ENCODE results near the gene EDC3. TPM values are rescaled to one million over a fixed set of nuclear protein-coding genes. Genes with fewer than 3 reads are reported as not detected.

EDC3 gene
- total and polyA plus RNA-seq, 11 donors: 7.3 to 23.0 (median 16.5) TPM

- ATAC-seq: peak in 1 of 4 donors; percentile 36
- Histone ChIP-seq H3K4me1 (peaks cover 0 to 64% (median 40%) of the 10 kb centered on the region in 12 donors), H3K27ac (peak overlapping the region in 5 of 12 donors; percentile 3 to 56 (median 20)), H3K9me3 (no peaks in the 10 kb centered on the region), H3K36me3 (peaks cover 0 to 18% (median 3%) of the 10 kb centered on the region in 9 donors), H3K27me3 (no peaks in the 10 kb centered on the region), H3K4me3 (no peak overlapping the region)
- intact Hi-C loops (cut with DNase I): no loop called here
- DNase-seq: no peak
- no peak for TF ChIP-seq POLR2A (IDR thresholded peaks at IDR 0.05)
- TF ChIP-seq CTCF (IDR thresholded peaks at IDR 0.05): no peak
- WGBS, 4 donors: 41 to 67% (median 49%) methylated on average over 3 of the region's 3 CpGs
These were observed 44.5 kb downstream of the EDC3 start for GRCh38 chr15:74651242-74651741.

GRCh38 chr15:74648051-74648842 lies 47.6 kb downstream of the EDC3 start:
- no peak for DNase-seq
- intact Hi-C loops (cut with DNase I): loop anchor here in 1 of 10 donors (10.0 kb wide), 1 partner anchor 47 kb away; the partner anchor contains the start of gene EDC3
- Histone ChIP-seq H3K9me3 (no peaks in the 10 kb centered on the region), H3K36me3 (peaks cover 0 to 12% (median 1%) of the 10 kb centered on the region in 9 donors), H3K4me3 (no peak overlapping the region), H3K4me1 (peaks cover 0 to 46% (median 24%) of the 10 kb centered on the region in 12 donors), H3K27me3 (no peaks in the 10 kb centered on the region), H3K27ac (no peak overlapping the region)
- no peak for ATAC-seq
- WGBS, 4 donors: 69 to 75% (median 72%) methylated on average over 5 of the region's 5 CpGs
- TF ChIP-seq POLR2A (IDR thresholded peaks at IDR 0.05) (no peak), CTCF (IDR thresholded peaks at IDR 0.05) (no peak)

- no peak overlapping the region for H3K27ac ChIP-seq
- H3K4me3 ChIP-seq: no peak overlapping the region
- DNase-seq (no peak), ATAC-seq (no peak)
- no peak for TF ChIP-seq CTCF (IDR thresholded peaks at IDR 0.05)
- no peak for TF ChIP-seq POLR2A (IDR thresholded peaks at IDR 0.05)
- H3K36me3 ChIP-seq: peaks cover 0 to 16% (median under 1%) of the 10 kb centered on the region in 9 donors
- no peaks in the 10 kb centered on the region for H3K9me3 ChIP-seq
- no peaks in the 10 kb centered on the region for H3K27me3 ChIP-seq
- peaks cover 0 to 50% (median 30%) of the 10 kb centered on the region in 12 donors for H3K4me1 ChIP-seq
- intact Hi-C loops (cut with DNase I): loop anchor here in 1 of 10 donors (10.0 kb wide), 1 partner anchor 48 kb away; the partner anchor contains the start of gene EDC3
These were observed 49.3 kb downstream of the EDC3 start for GRCh38 chr15:74646480-74646879.

GRCh38 chr15:74643665-74644204 lies 52.1 kb downstream of the EDC3 start:
- intact Hi-C loops (cut with DNase I): loop anchor here in 2 of 10 donors (5.0 to 10.0 kb wide), 3 partner anchors 39 to 309 kb away; partner anchors contain the start of gene EDC3 (in 1 of the 2)
- WGBS, 4 donors: 83 to 92% (median 88%) methylated on average over 2 of the region's 2 CpGs
- peaks cover 0 to 40% (median 27%) of the 10 kb centered on the region in 9 donors for H3K36me3 ChIP-seq
- no peaks in the 10 kb centered on the region for H3K9me3 ChIP-seq
- H3K4me1 ChIP-seq: peaks cover 0 to 48% (median 26%) of the 10 kb centered on the region in 12 donors
- TF ChIP-seq POLR2A (IDR thresholded peaks at IDR 0.05) (no peak), CTCF (IDR thresholded peaks at IDR 0.05) (no peak)
- ATAC-seq: peak in 1 of 4 donors; percentile 8
- H3K4me3 ChIP-seq: no peak overlapping the region
- peak overlapping the region in 4 of 12 donors; percentile 25 to 39 (median 32) for H3K27ac ChIP-seq
- no peaks in the 10 kb centered on the region for H3K27me3 ChIP-seq
- no peak for DNase-seq

Measured in heart left ventricle (tissue), 16 donors.